ENCODE results near the gene C10orf62. TPM values are rescaled to one million over a fixed set of nuclear protein-coding genes. Genes with fewer than 3 reads are reported as not detected.

The C10orf62 gene
- total RNA-seq, 1 donor from 2014 or later: not detected

GRCh38 chr10:97584798-97585438 is 4.6 kb upstream of the C10orf62 start:
- Mint-ChIP-seq H3K4me3 (ENCODE audit: unreplicated experiment) (no peak overlapping the region), H3K9me3 (ENCODE audit: unreplicated experiment) (no peaks in the 10 kb centered on the region), H3K4me1 (ENCODE audit: unreplicated experiment) (peaks cover 16% of the 10 kb centered on the region), H3K36me3 (ENCODE audit: unreplicated experiment) (no peaks in the 10 kb centered on the region), H3K27ac (ENCODE audit: unreplicated experiment) (no peak overlapping the region), H3K27me3 (ENCODE audit: unreplicated experiment) (no peaks in the 10 kb centered on the region)
- TF ChIP-seq CTCF (IDR thresholded peaks at IDR 0.05): no peak
- DNase-seq (ENCODE audit: extremely low spot score, unreplicated experiment): no peak

- no peaks in the 10 kb centered on the region for H3K9me3 Mint-ChIP-seq (ENCODE audit: unreplicated experiment)
- H3K27ac Mint-ChIP-seq (ENCODE audit: unreplicated experiment): no peak overlapping the region
- H3K4me3 Mint-ChIP-seq (ENCODE audit: unreplicated experiment): no peak overlapping the region
- peaks cover 15% of the 10 kb centered on the region for H3K4me1 Mint-ChIP-seq (ENCODE audit: unreplicated experiment)
- H3K27me3 Mint-ChIP-seq (ENCODE audit: unreplicated experiment): no peaks in the 10 kb centered on the region
- H3K36me3 Mint-ChIP-seq (ENCODE audit: unreplicated experiment): no peaks in the 10 kb centered on the region
- DNase-seq (ENCODE audit: extremely low spot score, unreplicated experiment): no peak
- TF ChIP-seq CTCF (IDR thresholded peaks at IDR 0.05): no peak
Measured at GRCh38 chr10:97585439-97585811, 4.1 kb upstream of the C10orf62 start.

- H3K36me3 Mint-ChIP-seq (ENCODE audit: unreplicated experiment): no peaks in the 10 kb centered on the region
- H3K27ac Mint-ChIP-seq (ENCODE audit: unreplicated experiment): no peak overlapping the region
- no peak overlapping the region for H3K4me3 Mint-ChIP-seq (ENCODE audit: unreplicated experiment)
- no peaks in the 10 kb centered on the region for H3K9me3 Mint-ChIP-seq (ENCODE audit: unreplicated experiment)
- peaks cover 14% of the 10 kb centered on the region for H3K4me1 Mint-ChIP-seq (ENCODE audit: unreplicated experiment)
- no peak for TF ChIP-seq CTCF (IDR thresholded peaks at IDR 0.05)
- DNase-seq (ENCODE audit: extremely low spot score, unreplicated experiment): no peak
- H3K27me3 Mint-ChIP-seq (ENCODE audit: unreplicated experiment): no peaks in the 10 kb centered on the region
Measured at GRCh38 chr10:97587183-97587582, 2.3 kb upstream of the C10orf62 start.

- H3K27ac Mint-ChIP-seq (ENCODE audit: unreplicated experiment): no peak overlapping the region
- peaks cover 14% of the 10 kb centered on the region for H3K4me1 Mint-ChIP-seq (ENCODE audit: unreplicated experiment)
- no peaks in the 10 kb centered on the region for H3K9me3 Mint-ChIP-seq (ENCODE audit: unreplicated experiment)
- H3K4me3 Mint-ChIP-seq (ENCODE audit: unreplicated experiment): no peak overlapping the region
- no peaks in the 10 kb centered on the region for H3K27me3 Mint-ChIP-seq (ENCODE audit: unreplicated experiment)
- DNase-seq (ENCODE audit: extremely low spot score, unreplicated experiment): no peak
- no peak for TF ChIP-seq CTCF (IDR thresholded peaks at IDR 0.05)
- H3K36me3 Mint-ChIP-seq (ENCODE audit: unreplicated experiment): no peaks in the 10 kb centered on the region
Measured at GRCh38 chr10:97590082-97590747, 694 bp downstream of the C10orf62 start.

- Mint-ChIP-seq H3K27ac (ENCODE audit: unreplicated experiment) (no peak overlapping the region), H3K4me3 (ENCODE audit: unreplicated experiment) (no peak overlapping the region), H3K36me3 (ENCODE audit: unreplicated experiment) (no peaks in the 10 kb centered on the region), H3K27me3 (ENCODE audit: unreplicated experiment) (no peaks in the 10 kb centered on the region), H3K4me1 (ENCODE audit: unreplicated experiment) (peaks cover 16% of the 10 kb centered on the region), H3K9me3 (ENCODE audit: unreplicated experiment) (no peaks in the 10 kb centered on the region)
- TF ChIP-seq CTCF (IDR thresholded peaks at IDR 0.05): no peak
- DNase-seq (ENCODE audit: extremely low spot score, unreplicated experiment): no peak
Measured at GRCh38 chr10:97590748-97591495, 1.4 kb downstream of the C10orf62 start.
